ENCODE results near the gene RUNX2. TPM values are rescaled to one million over a fixed set of nuclear protein-coding genes. Genes with fewer than 3 reads are reported as not detected.

Gene RUNX2
- total and polyA plus RNA-seq, 9 of the 15 experiments (the other 6 are each of a cell fraction or from before 2014, with no cell fraction given) = 0.29 to 1.00 (median 0.43) TPM

DNA sequence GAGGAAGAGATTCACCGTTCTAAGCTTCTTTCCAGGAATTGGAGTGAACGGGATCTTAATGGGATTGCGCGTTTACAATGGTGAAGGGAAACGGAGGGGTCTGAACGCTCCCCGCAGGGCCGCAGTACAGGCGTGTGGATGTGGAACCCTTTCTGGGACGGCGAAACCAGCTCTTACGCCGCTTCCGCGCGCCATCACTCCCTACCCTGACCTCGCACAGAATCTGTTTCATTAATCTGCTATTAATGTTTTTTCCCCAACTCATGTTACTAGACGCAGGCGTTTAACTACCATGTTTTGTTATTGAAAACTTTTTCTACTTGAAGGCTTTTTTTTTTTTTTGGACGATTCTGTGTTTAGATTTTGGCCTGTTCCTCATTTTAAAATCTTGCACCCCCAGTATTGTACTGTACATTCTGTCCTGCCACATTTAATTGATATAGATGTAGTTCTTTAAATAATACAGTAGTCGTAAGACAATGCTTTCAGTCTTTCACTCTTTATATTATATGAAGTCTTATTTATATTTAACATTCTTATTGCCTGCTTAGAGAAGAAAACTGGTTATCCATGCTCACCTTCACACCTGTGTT, 50.3 kb downstream of the RUNX2 start (continued):
- TF ChIP-seq, protein P1, sequence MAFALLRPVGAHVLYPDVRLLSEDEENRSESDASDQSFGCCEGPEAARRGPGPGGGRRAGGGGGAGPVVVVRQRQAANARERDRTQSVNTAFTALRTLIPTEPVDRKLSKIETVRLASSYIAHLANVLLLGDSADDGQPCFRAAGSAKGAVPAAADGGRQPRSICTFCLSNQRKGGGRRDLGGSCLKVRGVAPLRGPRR (CRISPR knock-in tag; IDR thresholded peaks at IDR 0.05) = 0 out of 2 replicates have a peak, but pooled peaks have one; percentile 34
- TF ChIP-seq ERF (CRISPR knock-in tag; IDR thresholded peaks at IDR 0.05) (peak; percentile 77; the same call in 1 of the 2 replicates), ZFX (CRISPR knock-in tag; IDR thresholded peaks at IDR 0.05) (peak; percentile 62), TAF1 (IDR thresholded peaks at IDR 0.05; ENCODE audit: control insufficient read depth, extremely low read depth, insufficient read depth, low read length, severe bottlenecking) (no peak), ZNF764 (CRISPR knock-in tag; IDR thresholded peaks at IDR 0.05; ENCODE audit: low read depth) (no peak), ZNF778 (CRISPR knock-in tag; IDR thresholded peaks at IDR 0.05) (no peak), ZNF589 (CRISPR knock-in tag; IDR thresholded peaks at IDR 0.05; ENCODE audit: low read depth) (0 out of 2 replicates have a peak, but pooled peaks have one; percentile 70), SMARCA4 (IDR thresholded peaks at IDR 0.05) (peak; percentile 58), L3MBTL2 (IDR thresholded peaks at IDR 0.05) (peak; percentile 68), CREB1 (IDR thresholded peaks at IDR 0.05) (peak; percentile 25; the same call in 1 of the 2 replicates), CREB1 (CRISPR knock-in tag; IDR thresholded peaks at IDR 0.05) (no peak), KAT2B (IDR thresholded peaks at IDR 0.05; ENCODE audit: low read depth, low read length) (no peak), SOX6 (IDR thresholded peaks at IDR 0.05) (0 out of 2 replicates have a peak, but pooled peaks have one; percentile 7), NUFIP1 (IDR thresholded peaks at IDR 0.05; ENCODE audit: partially characterized antibody) (no peak), NBN (IDR thresholded peaks at IDR 0.05; ENCODE audit: low read depth) (peak; percentile 18), GABPB1 (CRISPR knock-in tag; IDR thresholded peaks at IDR 0.05) (no peak), ZSCAN29 (IDR thresholded peaks at IDR 0.05) (peak; percentile 56; the same call in 1 of the 2 replicates), ATF1 (CRISPR knock-in tag; IDR thresholded peaks at IDR 0.05) (no peak), ATF1 (tag; IDR thresholded peaks at IDR 0.05) (peak; percentile 6; the same call in 1 of the 2 replicates), MYC (IDR thresholded peaks at IDR 0.05; ENCODE audit: low read depth, low read length) (no peak), MYC (CRISPR knock-in tag; IDR thresholded peaks at IDR 0.05; ENCODE audit: borderline replicate concordance, low read depth) (peak; percentile 86; the same call in 1 of the 2 replicates)
- TF ChIP-seq, protein P2, sequence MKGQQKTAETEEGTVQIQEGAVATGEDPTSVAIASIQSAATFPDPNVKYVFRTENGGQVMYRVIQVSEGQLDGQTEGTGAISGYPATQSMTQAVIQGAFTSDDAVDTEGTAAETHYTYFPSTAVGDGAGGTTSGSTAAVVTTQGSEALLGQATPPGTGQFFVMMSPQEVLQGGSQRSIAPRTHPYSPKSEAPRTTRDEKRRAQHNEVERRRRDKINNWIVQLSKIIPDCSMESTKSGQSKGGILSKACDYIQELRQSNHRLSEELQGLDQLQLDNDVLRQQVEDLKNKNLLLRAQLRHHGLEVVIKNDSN (CRISPR knock-in tag; IDR thresholded peaks at IDR 0.05) = no peak
- TF ChIP-seq, protein P3, sequence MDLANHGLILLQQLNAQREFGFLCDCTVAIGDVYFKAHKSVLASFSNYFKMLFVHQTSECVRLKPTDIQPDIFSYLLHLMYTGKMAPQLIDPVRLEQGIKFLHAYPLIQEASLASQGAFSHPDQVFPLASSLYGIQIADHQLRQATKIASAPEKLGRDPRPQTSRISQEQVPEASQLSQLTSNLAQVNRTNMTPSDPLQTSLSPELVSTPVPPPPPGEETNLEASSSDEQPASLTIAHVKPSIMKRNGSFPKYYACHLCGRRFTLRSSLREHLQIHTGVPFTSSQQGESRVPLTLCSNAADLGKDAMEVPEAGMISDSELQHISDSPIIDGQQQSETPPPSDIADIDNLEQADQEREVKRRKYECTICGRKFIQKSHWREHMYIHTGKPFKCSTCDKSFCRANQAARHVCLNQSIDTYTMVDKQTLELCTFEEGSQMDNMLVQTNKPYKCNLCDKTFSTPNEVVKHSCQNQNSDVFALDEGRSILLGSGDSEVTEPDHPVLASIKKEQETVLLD (IDR thresholded peaks at IDR 0.05) = no peak
- TF ChIP-seq, protein P4, sequence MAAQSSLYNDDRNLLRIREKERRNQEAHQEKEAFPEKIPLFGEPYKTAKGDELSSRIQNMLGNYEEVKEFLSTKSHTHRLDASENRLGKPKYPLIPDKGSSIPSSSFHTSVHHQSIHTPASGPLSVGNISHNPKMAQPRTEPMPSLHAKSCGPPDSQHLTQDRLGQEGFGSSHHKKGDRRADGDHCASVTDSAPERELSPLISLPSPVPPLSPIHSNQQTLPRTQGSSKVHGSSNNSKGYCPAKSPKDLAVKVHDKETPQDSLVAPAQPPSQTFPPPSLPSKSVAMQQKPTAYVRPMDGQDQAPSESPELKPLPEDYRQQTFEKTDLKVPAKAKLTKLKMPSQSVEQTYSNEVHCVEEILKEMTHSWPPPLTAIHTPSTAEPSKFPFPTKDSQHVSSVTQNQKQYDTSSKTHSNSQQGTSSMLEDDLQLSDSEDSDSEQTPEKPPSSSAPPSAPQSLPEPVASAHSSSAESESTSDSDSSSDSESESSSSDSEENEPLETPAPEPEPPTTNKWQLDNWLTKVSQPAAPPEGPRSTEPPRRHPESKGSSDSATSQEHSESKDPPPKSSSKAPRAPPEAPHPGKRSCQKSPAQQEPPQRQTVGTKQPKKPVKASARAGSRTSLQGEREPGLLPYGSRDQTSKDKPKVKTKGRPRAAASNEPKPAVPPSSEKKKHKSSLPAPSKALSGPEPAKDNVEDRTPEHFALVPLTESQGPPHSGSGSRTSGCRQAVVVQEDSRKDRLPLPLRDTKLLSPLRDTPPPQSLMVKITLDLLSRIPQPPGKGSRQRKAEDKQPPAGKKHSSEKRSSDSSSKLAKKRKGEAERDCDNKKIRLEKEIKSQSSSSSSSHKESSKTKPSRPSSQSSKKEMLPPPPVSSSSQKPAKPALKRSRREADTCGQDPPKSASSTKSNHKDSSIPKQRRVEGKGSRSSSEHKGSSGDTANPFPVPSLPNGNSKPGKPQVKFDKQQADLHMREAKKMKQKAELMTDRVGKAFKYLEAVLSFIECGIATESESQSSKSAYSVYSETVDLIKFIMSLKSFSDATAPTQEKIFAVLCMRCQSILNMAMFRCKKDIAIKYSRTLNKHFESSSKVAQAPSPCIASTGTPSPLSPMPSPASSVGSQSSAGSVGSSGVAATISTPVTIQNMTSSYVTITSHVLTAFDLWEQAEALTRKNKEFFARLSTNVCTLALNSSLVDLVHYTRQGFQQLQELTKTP (IDR thresholded peaks at IDR 0.05; ENCODE audit: low read depth in 1 of 2, partially characterized antibody in 2 of 2) = peak; percentile 31 to 32

All from K562 (cell line).